Transverse colon (tissue), 4 donors: ENCODE data around the gene WSCD1. TPM values are rescaled to one million over a fixed set of nuclear protein-coding genes. Genes with fewer than 3 reads are reported as not detected.
A peak's percentile ranks its signal among the peaks of the same experiment; 100 is the strongest.

Source experiments
- DNase-seq: peaks from one replicate; pipeline ENCODE4 v3.0.0-alpha.2; 2019
- H3K27ac ChIP-seq, 4 donors: fragments of 200-600 bp; sonication (generic); 2 replicates each; pipeline ENCODE4 v1.5.1; 2016 to 2018; ENCODE audit warnings: inconsistent platforms in 4 of 4
- H3K27me3 ChIP-seq: fragments of 200-600 bp; sonication (generic); 2 replicates; pipeline ENCODE4 v1.5.1; 2017; ENCODE audit warnings: inconsistent platforms
- H3K36me3 ChIP-seq, 4 donors: fragments of 200-600 bp; sonication (generic); 2 replicates each; pipeline ENCODE4 v1.5.1; 2017 to 2019; ENCODE audit warnings: inconsistent platforms in 4 of 4
- H3K4me1 ChIP-seq, 4 donors: fragments of 200-600 bp; sonication (generic); 2 replicates each; pipeline ENCODE4 v1.5.1; 2017 to 2020; ENCODE audit warnings: inconsistent platforms in 4 of 4
- H3K4me3 ChIP-seq, 4 donors: fragments of 200-600 bp; sonication (generic); 1 replicate in 1 of 4; 2 replicates in 3 of 4; pipeline versions ENCODE4 v1.5.1 to v1.6.1; 2017 to 2019; ENCODE audit warnings: inconsistent platforms in 4 of 4
- H3K9me3 ChIP-seq, 2 donors: fragments of 200-600 bp; sonication (generic); 2 replicates each; pipeline ENCODE4 v1.5.1; 2017 to 2019; ENCODE audit warnings: inconsistent platforms in 2 of 2
- CTCF ChIP-seq, 5 experiments: fragments of 200-600 bp in 3 of 5; fragments of 450-650 bp in 2 of 5; sonication (generic) in 3 of 5; IDR thresholded peaks; 1 replicate in 2 of 5; 2 replicates in 3 of 5; pipeline ENCODE4 v1.5.1; 2016 to 2017; ENCODE audit warnings: antibody characterized with exemption in 5 of 5, inconsistent platforms in 3 of 5, mild to moderate bottlenecking in 2 of 5, moderate library complexity in 1 of 5
- EP300 ChIP-seq: sonication (generic); formaldehyde crosslinking; IDR thresholded peaks from one replicate; pipeline ENCODE4 v1.6.1; 2017; ENCODE audit warnings: antibody characterized with exemption, low read depth
- POLR2A ChIP-seq: fragments of 450-650 bp; IDR thresholded peaks from one replicate; pipeline ENCODE4 v1.6.1; 2016; ENCODE audit warnings: antibody characterized with exemption, mild to moderate bottlenecking, moderate library complexity
- POLR2AphosphoS5 ChIP-seq, 3 donors: sonication (generic); formaldehyde crosslinking; IDR thresholded peaks; one replicate each; pipeline ENCODE4 v1.6.1; 2016; ENCODE audit warnings: antibody characterized with exemption in 3 of 3
- WGBS, 2 donors: methylation state at CpG; one replicate each; pipeline ENCODE4 v1.1.5; 2018; ENCODE audit warnings: low coverage in 1 of 2; 5-methylcytosine and 5-hydroxymethylcytosine counted together
- in situ Hi-C, 4 donors: fragments of 200-750 bp; cut with MboI; loops; one replicate each; pipeline versions ENCODE4 v1.15.0 to v1.15.1; 2017; ENCODE audit warnings: low sequenced_read_pairs in 3 of 4, low pct_ligation_motif_present in 1 of 4, low pct_unique_long_range_greater_than_20kb in 1 of 4
- intact Hi-C: fragments of 100-400 bp; cut with DNase I; formaldehyde crosslinking; loops from one replicate; pipeline ENCODE4 v1.15.1; 2023; ENCODE audit warnings: low total_unique reads
- total RNA-seq, 4 donors: library from RNA; depleted of rRNA; stranded (reverse); fragments of >200 nt; gene quantifications; one replicate each; pipeline ENCODE4 v1.1.0, GENCODE V29; 2016

The WSCD1 gene
- 10 to 100 TPM; 23.7 to 58.4 (median 33.7) TPM for total RNA-seq

DNA sequence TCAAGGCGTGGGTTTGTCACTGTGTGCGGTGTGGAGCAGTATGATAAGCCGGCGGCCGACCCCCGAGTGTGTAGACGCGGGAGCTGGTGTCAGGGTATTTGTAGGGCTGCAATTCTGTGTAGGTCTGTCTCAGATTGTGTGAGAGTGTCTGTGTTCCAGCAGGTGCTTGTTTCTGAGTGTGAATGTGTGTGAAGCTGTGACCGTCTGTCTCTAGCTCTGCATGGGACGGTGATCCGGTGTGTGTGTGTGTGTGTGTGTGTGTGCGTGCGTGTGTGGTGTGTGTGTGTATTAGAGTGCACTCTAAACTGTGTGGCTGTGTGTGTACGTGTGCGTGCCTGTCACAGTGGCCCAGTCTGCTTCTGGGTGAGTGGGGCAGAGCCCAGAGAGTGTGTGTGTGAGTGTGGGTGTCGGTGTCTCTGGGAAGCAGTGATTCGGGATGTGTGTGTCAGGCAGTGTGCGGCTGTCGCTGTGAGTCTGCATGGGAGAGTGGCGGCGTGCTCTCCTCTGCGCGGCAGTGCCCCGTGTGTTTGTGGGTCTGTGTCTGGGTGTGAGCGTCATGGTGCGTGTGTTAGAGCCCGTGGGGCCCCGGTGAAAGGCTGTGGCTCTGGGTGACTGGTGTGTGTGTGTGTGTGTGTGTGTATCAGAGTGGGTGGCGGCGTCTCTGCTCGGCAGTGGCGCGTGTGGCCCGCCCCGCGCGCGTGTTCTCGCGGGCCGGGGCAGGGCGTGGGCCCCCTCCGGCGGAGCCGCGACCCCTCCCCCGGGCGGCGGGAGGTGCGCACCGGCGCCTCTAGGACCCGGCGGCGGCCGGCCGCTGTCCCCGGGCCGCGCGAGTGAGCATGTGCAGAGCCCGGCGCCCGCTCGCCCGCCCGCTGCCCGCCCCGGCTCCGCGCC is at the start of gene WSCD1:
Gene WSCD1 (plus strand): TSS at position 841 of the 891 bp plus-strand sequence. CDS start 10,280 bp downstream, outside the sequence.
- in situ Hi-C loops: no loop called here
- DNase-seq: peak; percentile 54

GRCh38 chr17:6021011-6021400 is 49.2 kb upstream of the WSCD1 start:
- Histone ChIP-seq H3K27me3 (no peaks in the 10 kb centered on the region), H3K4me3 (no peak overlapping the region), H3K36me3 (no peaks in the 10 kb centered on the region), H3K4me1 (no peaks in the 10 kb centered on the region), H3K9me3 (no peaks in the 10 kb centered on the region), H3K27ac (no peak overlapping the region)
- in situ Hi-C loops (no loop called here), intact Hi-C loops (no loop called here)
- WGBS, 2 donors: 61% methylated on average over 5 of the region's 5 CpGs; no CpG with 5 or more reads in 1 of the 2 donors
- no peak for DNase-seq
- no peak for TF ChIP-seq POLR2AphosphoS5 (IDR thresholded peaks at IDR 0.05)
- TF ChIP-seq POLR2A: no peak
- no peak for TF ChIP-seq EP300

More for the DNA sequence above, at the start of gene WSCD1:
- Histone ChIP-seq H3K4me1 (peaks cover 0 to 12% (median 4%) of the 10 kb centered on the region in 4 donors), H3K27ac (peak within 1 kb of the TSS in 3 of 4 donors; percentile 36 to 49 (median 45)), H3K27me3 (peaks cover 29% of the 10 kb centered on the region), H3K4me3 (peak within 1 kb of the TSS; percentile 22 to 73 (median 57)), H3K36me3 (no peaks in the 10 kb centered on the region), H3K9me3 (no peaks in the 10 kb centered on the region)
- intact Hi-C loops: no loop called here
- WGBS, 2 donors: 10% methylated on average over 33 of the region's 71 CpGs; no CpG with 5 or more reads in 1 of the 2 donors
- no peak for TF ChIP-seq CTCF (IDR thresholded peaks at IDR 0.05)
- no peak for TF ChIP-seq EP300
- TF ChIP-seq POLR2AphosphoS5 (IDR thresholded peaks at IDR 0.05): no peak
- no peak for TF ChIP-seq POLR2A

DNA sequence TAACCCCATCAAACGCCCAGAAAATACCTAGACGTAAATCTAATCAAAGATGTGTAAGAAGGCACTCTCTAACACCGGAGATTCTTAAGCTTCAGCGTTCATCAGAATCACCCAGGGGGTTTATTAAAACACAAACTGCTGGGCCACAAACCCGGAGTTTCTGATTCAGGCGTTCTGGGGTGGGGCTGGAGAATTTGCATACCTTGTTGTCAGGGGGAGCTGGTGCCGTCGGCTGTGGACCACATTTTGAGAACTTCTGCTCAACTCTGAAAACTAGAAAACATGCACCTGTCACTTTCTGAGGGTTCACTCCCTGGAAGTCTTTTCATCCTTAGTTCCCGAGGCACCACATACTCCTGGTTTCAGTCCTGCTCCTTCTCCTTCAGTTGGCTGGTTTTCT is 48.6 kb upstream of the WSCD1 start:
- in situ Hi-C loops (no loop called here), intact Hi-C loops (no loop called here)
- Histone ChIP-seq H3K4me3 (no peak overlapping the region), H3K4me1 (no peaks in the 10 kb centered on the region), H3K9me3 (no peaks in the 10 kb centered on the region), H3K36me3 (no peaks in the 10 kb centered on the region), H3K27me3 (no peaks in the 10 kb centered on the region), H3K27ac (no peak overlapping the region)
- WGBS, 2 donors: 71 to 82% methylated on average over 5 to 9 of the region's 9 CpGs
- DNase-seq: no peak
- TF ChIP-seq EP300 (no peak), CTCF (IDR thresholded peaks at IDR 0.05) (no peak), POLR2AphosphoS5 (IDR thresholded peaks at IDR 0.05) (no peak), POLR2A (no peak)

- WGBS, 2 donors: 47 to 65% methylated on average over 3 to 6 of the region's 6 CpGs
- TF ChIP-seq CTCF (IDR thresholded peaks at IDR 0.05): no peak
- TF ChIP-seq EP300: no peak
Observed at GRCh38 chr17:6023036-6023831, 46.9 kb upstream of the WSCD1 start.

More at GRCh38 chr17:6023036-6023831, 46.9 kb upstream of the WSCD1 start:
- no peaks in the 10 kb centered on the region for H3K27me3 ChIP-seq
- no peaks in the 10 kb centered on the region for H3K4me1 ChIP-seq
- intact Hi-C loops (no loop called here), in situ Hi-C loops (no loop called here)
- no peak overlapping the region for H3K4me3 ChIP-seq
- DNase-seq: no peak
- no peaks in the 10 kb centered on the region for H3K9me3 ChIP-seq
- no peak overlapping the region for H3K27ac ChIP-seq
- no peaks in the 10 kb centered on the region for H3K36me3 ChIP-seq
